Stimulated activated naive CD8-positive, alpha-beta T cell treated with anti-CD3 and anti-CD28 coated beads, Interleukin-15, amount 100 ng/mL, for 72 hours (primary cell): Measurements from ENCODE around the gene KDM4E.
A peak's percentile ranks its signal among the peaks of the same experiment; 100 is the strongest.
"Not testable (repeated sequence)": the region's sequence is repeated elsewhere in the genome, so short reads cannot be mapped to it uniquely, and the experiment has no call there.

Experiments
- ATAC-seq: fragments of 150-1000 bp; cut with Tn5 transposase; 2 replicates; pipeline ENCODE4 v1.10.0; 2021; ENCODE audit warnings: mild to moderate bottlenecking, moderate library complexity
- DNase-seq, 2 donors: peaks; one replicate each; pipeline ENCODE4 v3.0.0; 2021 to 2022
- H3K27ac Mint-ChIP-seq, 2 donors: one replicate each; pipeline ENCODE4 v1.8.0; 2022; ENCODE audit warnings: mild to moderate bottlenecking in 2 of 2, mixed read lengths in 2 of 2, moderate library complexity in 2 of 2
- H3K27me3 Mint-ChIP-seq: one replicate; pipeline ENCODE4 v1.8.0; 2022; ENCODE audit warnings: mixed read lengths
- H3K4me1 Mint-ChIP-seq: one replicate; pipeline ENCODE4 v1.8.0; 2022; ENCODE audit warnings: mild to moderate bottlenecking, mixed read lengths
- H3K4me3 Mint-ChIP-seq, 2 donors: one replicate each; pipeline ENCODE4 v1.8.0; 2022; ENCODE audit warnings: mild to moderate bottlenecking in 2 of 2, mixed read lengths in 2 of 2, moderate library complexity in 1 of 2
- H3K9me3 Mint-ChIP-seq, 2 donors: one replicate each; pipeline ENCODE4 v1.8.0; 2022; ENCODE audit warnings: mixed read lengths in 2 of 2

The KDM4E gene

DNA sequence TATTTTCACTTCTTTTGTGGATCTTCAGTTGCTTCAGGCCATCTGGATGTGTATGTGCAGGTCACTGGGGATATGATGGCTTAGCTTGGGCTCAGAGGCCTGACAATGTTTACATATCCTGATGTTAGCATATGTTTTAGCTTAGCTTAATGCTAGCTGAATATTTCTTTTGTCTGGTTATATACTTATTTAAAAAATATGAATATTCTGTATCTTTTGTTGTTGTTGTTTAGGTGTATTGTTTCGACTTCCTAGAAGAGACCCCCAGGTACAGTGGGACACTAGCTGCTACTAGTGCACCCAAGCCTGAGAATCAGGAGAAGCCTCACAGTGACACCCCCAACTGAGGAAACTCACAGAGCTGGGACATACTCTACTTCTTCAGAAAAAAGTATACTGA is at the start of gene KDM4E:
TSS of gene KDM4E (plus strand) at position 301 of the 400 bp plus-strand sequence. CDS start 300 bp downstream, outside the sequence.
- Mint-ChIP-seq H3K9me3 (no peaks in the 10 kb centered on the region), H3K27me3 (no peaks in the 10 kb centered on the region), H3K27ac (no peak within 1 kb of the TSS), H3K4me3 (no peak within 1 kb of the TSS), H3K4me1 (no peaks in the 10 kb centered on the region)
- DNase-seq (no peak), ATAC-seq (no peak)

DNA sequence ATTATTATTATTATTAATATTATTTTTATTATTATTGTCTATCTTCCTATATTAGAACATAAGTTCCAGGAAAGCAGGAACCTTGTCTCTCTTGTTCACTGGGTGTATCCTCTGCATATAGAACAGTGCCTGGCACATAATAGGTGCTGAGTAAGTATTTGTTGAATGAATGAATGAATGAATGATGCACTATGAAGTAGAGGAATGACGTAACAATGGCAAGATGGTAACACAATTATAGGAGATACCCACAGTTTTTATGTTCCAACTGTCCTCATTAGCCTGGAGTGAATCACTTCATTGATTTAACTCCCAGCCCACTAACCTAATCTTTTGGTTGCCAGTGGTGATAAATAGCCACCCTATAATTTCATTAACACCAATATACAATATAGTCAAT is 49.5 kb upstream of the KDM4E start:
- DNase-seq (no peak), ATAC-seq (no peak)
- Mint-ChIP-seq H3K4me3 (peak overlapping the region in 1 of 2 donors; percentile 16), H3K9me3 (no peaks in the 10 kb centered on the region), H3K4me1 (peaks cover 29% of the 10 kb centered on the region), H3K27ac (no peak overlapping the region), H3K27me3 (no peaks in the 10 kb centered on the region)

DNA sequence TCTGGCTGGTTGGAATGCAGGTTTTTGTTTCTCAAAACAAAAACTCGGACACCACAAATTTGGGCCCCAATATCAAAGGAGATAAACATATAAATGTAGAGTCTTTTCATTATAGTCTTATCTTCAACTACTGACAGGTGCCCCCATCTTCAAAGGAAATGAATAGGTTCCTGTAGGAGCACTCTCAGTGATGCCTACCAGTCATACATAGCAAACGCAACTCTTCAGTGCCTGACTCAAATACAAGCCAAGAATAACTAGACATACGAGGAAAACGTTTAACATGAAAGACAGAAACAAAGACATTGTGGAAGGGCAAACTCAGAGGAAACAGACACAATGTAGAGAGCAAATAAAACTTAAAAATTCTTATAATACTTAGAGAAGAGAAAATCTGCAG is 37.7 kb upstream of the KDM4E start:
- Mint-ChIP-seq H3K27me3 (peaks cover 40% of the 10 kb centered on the region), H3K27ac (no peak overlapping the region)

DNA sequence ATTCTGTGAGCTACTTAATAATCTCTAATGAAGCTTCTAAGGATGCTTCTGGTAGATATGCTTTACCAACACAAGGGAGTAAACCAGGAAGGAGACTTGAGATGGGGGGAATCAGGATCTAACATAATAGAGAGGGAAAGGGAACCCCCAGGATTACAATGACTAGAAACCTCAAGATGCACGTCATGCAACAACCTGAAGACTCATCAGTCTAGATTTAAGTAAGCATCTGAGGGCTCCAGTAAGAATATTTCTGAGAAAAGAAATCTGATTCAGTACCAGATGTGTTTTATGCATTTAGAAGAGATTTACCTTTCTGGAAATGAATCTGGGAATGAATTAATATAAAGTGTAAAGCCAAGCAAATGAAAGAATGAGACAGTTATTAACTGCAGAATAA is 36.3 kb upstream of the KDM4E start:
- Mint-ChIP-seq H3K9me3 (no peaks in the 10 kb centered on the region), H3K27ac (no peak overlapping the region), H3K4me1 (no peaks in the 10 kb centered on the region), H3K4me3 (no peak overlapping the region), H3K27me3 (peaks cover 40% of the 10 kb centered on the region)
- no peak for DNase-seq
- ATAC-seq, result no peak

More for the DNA sequence above, 37.7 kb upstream of the KDM4E start:
- Mint-ChIP-seq H3K4me3 (no peak overlapping the region), H3K9me3 (no peaks in the 10 kb centered on the region), H3K4me1 (no peaks in the 10 kb centered on the region)
- DNase-seq (no peak), ATAC-seq (no peak)

DNA sequence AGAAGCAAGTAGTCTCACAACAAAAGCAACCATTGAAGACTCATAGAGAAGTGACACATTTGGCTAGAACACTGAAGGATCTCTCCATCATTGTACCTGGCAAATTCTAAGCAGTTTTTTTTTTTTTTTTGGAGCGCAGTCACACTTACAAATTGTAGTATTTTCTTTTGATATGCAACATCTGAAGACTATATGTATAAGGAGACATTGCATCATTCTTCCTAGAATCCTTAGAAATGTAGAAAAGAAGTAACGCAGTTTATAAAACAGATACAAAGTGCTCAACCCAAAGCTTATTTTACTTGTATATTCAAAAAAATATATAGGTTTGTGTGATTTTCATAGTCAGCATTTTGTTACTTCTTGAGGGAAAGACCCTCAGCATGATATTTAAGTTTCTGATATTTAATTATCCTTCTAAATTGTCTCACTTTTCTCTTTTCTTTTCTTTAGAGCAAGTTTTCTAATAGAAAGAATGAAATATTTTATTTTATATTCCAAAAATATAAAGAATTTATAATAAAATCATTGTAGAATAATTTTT is 31.6 kb upstream of the KDM4E start:
- Mint-ChIP-seq H3K9me3 (no peaks in the 10 kb centered on the region), H3K27ac (no peak overlapping the region), H3K27me3 (peaks cover 26% of the 10 kb centered on the region), H3K4me3 (no peak overlapping the region), H3K4me1 (no peaks in the 10 kb centered on the region)
- ATAC-seq (no peak), DNase-seq (no peak)

DNA sequence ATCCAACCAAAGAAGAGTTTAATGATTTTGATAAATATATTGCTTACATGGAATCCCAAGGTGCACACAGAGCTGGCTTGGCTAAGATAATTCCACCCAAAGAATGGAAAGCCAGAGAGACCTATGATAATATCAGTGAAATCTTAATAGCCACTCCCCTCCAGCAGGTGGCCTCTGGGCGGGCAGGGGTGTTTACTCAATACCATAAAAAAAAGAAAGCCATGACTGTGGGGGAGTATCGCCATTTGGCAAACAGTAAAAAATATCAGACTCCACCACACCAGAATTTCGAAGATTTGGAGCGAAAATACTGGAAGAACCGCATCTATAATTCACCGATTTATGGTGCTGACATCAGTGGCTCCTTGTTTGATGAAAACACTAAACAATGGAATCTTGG is 27.6 kb upstream of the KDM4E start:
- Mint-ChIP-seq H3K4me1 (no peaks in the 10 kb centered on the region), H3K27me3 (no peaks in the 10 kb centered on the region), H3K4me3 (no peak overlapping the region), H3K9me3 (no peaks in the 10 kb centered on the region), H3K27ac (no peak overlapping the region)
- DNase-seq (no peak), ATAC-seq (no peak)

DNA sequence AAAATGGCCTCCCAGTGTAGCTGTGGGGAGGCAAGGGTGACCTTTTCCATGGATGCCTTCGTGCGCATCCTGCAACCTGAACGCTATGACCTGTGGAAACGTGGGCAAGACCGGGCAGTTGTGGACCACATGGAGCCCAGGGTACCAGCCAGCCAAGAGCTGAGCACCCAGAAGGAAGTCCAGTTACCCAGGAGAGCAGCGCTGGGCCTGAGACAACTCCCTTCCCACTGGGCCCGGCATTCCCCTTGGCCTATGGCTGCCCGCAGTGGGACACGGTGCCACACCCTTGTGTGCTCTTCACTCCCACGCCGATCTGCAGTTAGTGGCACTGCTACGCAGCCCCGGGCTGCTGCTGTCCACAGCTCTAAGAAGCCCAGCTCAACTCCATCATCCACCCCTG is 26.8 kb upstream of the KDM4E start:
- Mint-ChIP-seq H3K27me3 (no peaks in the 10 kb centered on the region), H3K4me3 (no peak overlapping the region), H3K4me1 (no peaks in the 10 kb centered on the region), H3K9me3 (no peaks in the 10 kb centered on the region), H3K27ac (no peak overlapping the region)
- no peak for ATAC-seq
- DNase-seq, result no peak

DNA sequence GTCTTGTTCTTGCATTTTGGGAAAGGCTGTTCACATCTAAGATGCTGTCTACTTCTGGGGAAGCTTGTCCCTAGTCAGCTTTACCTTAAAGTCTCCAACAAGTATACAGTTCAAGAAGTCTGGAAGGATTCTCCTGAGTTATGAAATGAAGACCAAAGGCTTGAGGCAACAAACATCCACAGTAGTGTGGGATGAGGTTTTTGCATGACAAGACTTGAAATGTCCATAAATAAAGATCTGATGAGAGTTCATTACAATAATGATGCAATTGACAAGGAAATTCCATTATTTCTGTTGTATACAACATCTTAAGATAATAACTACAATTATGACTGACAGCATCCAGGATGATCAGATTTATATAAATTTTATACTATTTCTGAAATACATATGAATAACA is 21.3 kb upstream of the KDM4E start:
- H3K27me3 Mint-ChIP-seq, result peaks cover 19% of the 10 kb centered on the region
- H3K4me1 Mint-ChIP-seq, result no peaks in the 10 kb centered on the region

DNA sequence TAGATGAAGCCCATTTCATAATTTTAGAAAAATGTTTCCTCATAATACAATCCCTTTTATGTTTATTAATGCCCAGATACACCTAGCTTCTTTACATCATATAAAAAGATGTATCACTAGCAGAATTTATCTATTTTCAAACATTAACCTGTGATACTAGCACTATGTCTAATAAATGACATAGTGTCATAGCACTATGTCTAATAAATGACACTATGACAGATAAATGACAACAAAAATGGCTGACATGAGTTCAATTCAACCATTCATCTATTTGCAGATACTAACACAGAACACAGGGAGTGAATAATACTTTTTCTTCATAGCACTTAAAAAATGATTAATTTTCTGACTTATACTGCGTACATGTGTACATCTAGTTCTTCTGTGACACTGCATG is 19.4 kb upstream of the KDM4E start:
- Mint-ChIP-seq H3K27ac (no peak overlapping the region), H3K9me3 (no peaks in the 10 kb centered on the region), H3K27me3 (peaks cover 25% of the 10 kb centered on the region), H3K4me1 (no peaks in the 10 kb centered on the region), H3K4me3 (no peak overlapping the region)
- DNase-seq, result no peak
- ATAC-seq, result no peak

More for the DNA sequence above, 21.3 kb upstream of the KDM4E start:
- Mint-ChIP-seq H3K9me3 (no peaks in the 10 kb centered on the region), H3K4me3 (no peak overlapping the region), H3K27ac (no peak overlapping the region)
- ATAC-seq (no peak), DNase-seq (no peak)

DNA sequence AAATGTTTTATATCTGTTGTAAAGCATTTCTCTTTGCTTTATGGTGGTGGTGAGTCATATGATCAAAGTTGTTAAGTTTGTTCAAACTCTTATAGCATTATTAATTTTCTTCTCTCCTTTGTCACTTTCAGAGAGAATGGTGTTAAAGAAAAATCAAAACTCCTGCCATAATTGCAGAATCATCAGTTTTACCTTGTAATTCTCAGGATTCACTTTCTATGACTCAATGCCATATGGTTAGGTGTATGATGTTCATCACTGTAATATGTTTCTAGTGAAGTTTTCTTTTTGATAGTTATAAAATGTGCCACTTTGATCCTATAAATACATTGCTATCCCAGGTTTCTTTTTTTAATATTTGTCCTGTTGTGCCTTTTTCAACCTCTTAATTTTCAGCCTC is 13.7 kb upstream of the KDM4E start:
- ATAC-seq, result no peak
- Mint-ChIP-seq H3K4me3 (no peak overlapping the region), H3K27ac (no peak overlapping the region), H3K27me3 (peaks cover 47% of the 10 kb centered on the region), H3K4me1 (no peaks in the 10 kb centered on the region), H3K9me3 (no peaks in the 10 kb centered on the region)
- DNase-seq, result no peak

DNA sequence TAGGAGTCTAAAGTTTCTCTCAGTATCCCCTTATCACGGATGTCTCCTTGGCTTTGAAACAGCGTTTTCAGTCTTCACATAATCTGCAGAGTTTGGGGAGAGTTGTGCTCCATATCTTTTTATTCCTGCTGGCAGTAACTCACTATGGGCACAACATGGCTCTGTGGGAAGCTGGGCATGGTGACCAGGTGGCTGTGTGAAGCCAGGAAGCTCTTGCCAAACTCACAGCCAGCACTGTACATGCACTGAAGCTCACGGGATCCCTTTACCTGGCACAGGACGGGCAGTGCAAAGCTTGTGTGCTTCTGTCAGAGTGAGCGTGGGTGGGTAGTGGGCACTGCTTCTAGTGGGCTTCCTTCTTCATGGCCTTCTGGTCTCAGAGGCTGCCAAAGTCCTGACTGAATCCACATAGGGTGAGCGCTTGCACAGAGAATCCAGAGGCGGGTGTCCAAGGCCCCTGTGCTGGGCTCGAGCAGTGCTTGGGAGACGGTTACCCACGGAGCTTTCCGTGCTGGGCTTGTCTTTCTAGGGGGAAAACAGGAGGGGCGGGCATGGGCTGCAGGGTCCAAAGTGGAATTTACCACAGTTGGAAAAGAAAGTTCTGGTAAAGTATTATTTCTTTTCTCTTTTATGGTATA is 10.8 kb upstream of the KDM4E start:
- Mint-ChIP-seq H3K9me3 (no peaks in the 10 kb centered on the region), H3K4me1 (no peaks in the 10 kb centered on the region), H3K4me3 (no peak overlapping the region), H3K27ac (no peak overlapping the region), H3K27me3 (peaks cover 22% of the 10 kb centered on the region)
- ATAC-seq, result no peak
- no peak for DNase-seq

DNA sequence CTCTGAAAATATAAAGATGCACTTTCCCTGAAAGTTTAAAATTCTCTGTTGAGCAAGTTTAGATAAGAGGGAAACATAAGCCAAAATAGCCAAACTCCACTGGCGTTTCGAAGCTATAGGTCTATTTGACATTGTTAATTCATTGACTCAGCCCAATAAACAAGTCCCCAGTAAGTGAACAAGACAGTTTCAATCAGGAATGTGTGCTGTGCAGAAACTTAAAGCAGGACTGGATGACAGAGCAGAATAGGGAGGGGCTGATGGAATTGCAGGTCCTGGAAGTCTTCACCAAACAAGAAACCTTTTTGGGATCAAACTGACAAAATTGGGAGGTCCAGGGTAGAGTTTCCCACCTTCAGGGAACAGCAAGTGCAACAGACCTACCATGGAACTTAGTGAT is 8.9 kb upstream of the KDM4E start:
- H3K27ac Mint-ChIP-seq, result no peak overlapping the region
- no peak overlapping the region for H3K4me3 Mint-ChIP-seq
- no peaks in the 10 kb centered on the region for H3K9me3 Mint-ChIP-seq
- DNase-seq (no peak), ATAC-seq (no peak)
- H3K4me1 Mint-ChIP-seq, result no peaks in the 10 kb centered on the region
- H3K27me3 Mint-ChIP-seq, result peaks cover 17% of the 10 kb centered on the region

DNA sequence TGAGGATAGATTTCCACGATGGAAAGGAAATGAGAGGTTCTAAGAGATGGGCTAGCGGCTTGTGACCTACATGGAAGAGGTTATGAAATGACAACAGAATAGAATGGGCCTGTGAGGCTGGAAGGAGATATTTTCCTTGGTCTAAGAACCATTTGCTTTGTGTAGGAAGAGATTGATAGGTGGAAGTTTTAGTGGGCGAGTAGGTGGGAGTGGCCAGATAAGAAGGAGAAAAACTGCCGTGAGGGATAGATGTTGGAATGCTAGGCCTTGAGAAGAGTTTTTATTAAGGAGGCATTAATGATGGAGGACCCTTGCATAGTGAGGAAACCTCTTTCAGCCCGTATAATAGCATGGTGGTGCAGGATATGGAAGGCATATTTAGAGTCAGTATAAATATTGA is 3.6 kb upstream of the KDM4E start:
- not testable (repeated sequence) for DNase-seq, H3K4me1 Mint-ChIP-seq, H3K27ac Mint-ChIP-seq, ATAC-seq, H3K9me3 Mint-ChIP-seq, H3K4me3 Mint-ChIP-seq, H3K27me3 Mint-ChIP-seq

DNA sequence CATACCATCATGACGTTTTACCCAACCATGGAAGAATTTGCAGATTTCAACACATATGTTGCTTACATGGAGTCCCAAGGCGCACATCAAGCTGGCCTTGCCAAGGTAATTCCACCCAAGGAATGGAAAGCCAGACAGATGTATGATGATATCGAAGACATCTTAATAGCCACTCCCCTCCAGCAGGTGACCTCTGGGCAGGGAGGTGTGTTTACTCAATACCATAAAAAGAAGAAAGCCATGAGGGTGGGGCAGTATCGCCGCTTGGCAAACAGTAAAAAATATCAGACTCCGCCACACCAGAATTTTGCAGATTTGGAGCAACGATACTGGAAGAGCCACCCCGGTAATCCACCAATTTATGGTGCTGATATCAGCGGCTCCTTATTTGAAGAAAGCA is 536 bp downstream of the KDM4E start:
- not testable (repeated sequence) for H3K27ac Mint-ChIP-seq, H3K4me1 Mint-ChIP-seq

DNA sequence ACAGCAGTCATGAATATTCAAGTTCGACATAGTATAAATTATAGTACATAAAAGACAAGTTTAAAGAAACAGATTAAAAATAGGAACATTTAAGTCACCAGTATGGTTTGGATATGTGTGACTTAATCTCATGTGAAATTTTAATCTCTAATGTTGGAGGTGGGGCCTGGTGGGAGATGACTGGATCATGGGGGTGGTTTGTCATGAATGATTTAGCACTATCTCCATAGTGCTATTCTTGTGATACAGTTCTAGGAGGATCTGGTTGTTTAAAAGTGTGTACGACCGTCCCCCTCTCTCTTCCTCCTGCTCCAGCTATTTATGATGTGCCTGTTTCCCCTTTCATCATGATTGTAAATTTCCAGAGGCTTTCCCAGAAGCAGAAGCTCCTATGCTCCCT is 3.3 kb downstream of the KDM4E start:
- no peak for DNase-seq
- Mint-ChIP-seq H3K9me3 (no peaks in the 10 kb centered on the region), H3K27me3 (peaks cover 5% of the 10 kb centered on the region), H3K27ac (no peak overlapping the region), H3K4me3 (no peak overlapping the region), H3K4me1 (no peaks in the 10 kb centered on the region)
- no peak for ATAC-seq

More for the DNA sequence above, 536 bp downstream of the KDM4E start:
- not testable (repeated sequence) for H3K4me3 Mint-ChIP-seq, ATAC-seq, H3K9me3 Mint-ChIP-seq, DNase-seq, H3K27me3 Mint-ChIP-seq

DNA sequence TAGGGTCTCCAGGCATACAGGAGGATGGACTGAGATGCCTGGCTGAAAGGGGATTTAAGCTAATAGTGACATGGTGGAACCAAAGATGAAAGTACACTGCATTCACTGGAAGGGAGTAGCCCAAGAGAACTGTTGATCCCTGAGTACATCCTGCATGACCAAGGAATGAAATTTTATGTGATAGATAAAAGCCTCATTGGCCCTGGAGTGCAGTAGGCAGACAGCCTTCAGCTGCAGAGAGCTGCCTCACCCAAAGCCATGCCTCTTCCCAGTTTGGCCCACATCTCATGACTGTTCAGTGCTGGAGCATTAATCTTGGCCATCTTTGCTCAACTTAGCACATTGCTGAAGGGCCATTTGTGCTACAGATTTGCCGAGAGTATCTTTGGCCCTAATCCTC is 8.0 kb downstream of the KDM4E start:
- H3K27me3 Mint-ChIP-seq, result peaks cover 25% of the 10 kb centered on the region
- no peak for ATAC-seq
- H3K4me1 Mint-ChIP-seq, result peaks cover 2% of the 10 kb centered on the region
- H3K27ac Mint-ChIP-seq, result no peak overlapping the region
- no peak overlapping the region for H3K4me3 Mint-ChIP-seq
- no peaks in the 10 kb centered on the region for H3K9me3 Mint-ChIP-seq
- DNase-seq, result no peak

DNA sequence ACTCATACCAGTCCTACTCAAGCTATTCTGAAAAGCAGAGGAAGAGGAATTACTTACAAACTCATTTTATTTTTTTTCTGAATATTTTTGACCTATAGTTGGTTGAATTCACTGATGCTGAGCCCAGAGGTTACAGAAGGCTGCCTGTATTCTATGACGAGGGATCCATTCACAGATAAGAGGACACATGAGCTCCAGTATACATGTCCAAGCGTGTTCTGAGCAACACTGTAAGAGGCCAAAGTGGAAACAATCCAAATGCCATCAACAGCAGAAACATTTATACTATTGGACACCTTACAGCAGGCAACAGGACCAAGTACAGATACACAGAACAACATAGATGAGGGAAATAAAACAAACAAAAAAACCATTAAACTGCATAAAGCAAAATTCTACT is 10.3 kb downstream of the KDM4E start:
- H3K9me3 Mint-ChIP-seq, result no peaks in the 10 kb centered on the region
- ATAC-seq (no peak), DNase-seq (no peak)
- H3K27me3 Mint-ChIP-seq, result peaks cover 40% of the 10 kb centered on the region
- no peak overlapping the region for H3K27ac Mint-ChIP-seq
- peaks cover 6% of the 10 kb centered on the region for H3K4me1 Mint-ChIP-seq
- H3K4me3 Mint-ChIP-seq, result no peak overlapping the region
